OCI-LY3 (cell line): ENCODE results near the gene CBX4.

Experiments
- H2AFZ ChIP-seq: fragments of 200-600, 300-600 bp; shearing (Covaris generic); 2 replicates; pipeline ENCODE4 v1.6.0; 2014; ENCODE audit warnings: antibody characterized with exemption, low read depth, low read length
- H3K27ac ChIP-seq: fragments of 200-600, 300-600 bp; sonication (generic); 2 replicates; pipeline ENCODE4 v1.5.1; 2014; ENCODE audit warnings: mild to moderate bottlenecking, low read length, moderate library complexity, mixed read lengths
- H3K27me3 ChIP-seq: fragments of 200-600, 300-600 bp; sonication (generic); 2 replicates; pipeline ENCODE4 v1.6.1; 2014; ENCODE audit warnings: low read depth, low read length, mixed read lengths
- H3K36me3 ChIP-seq: fragments of 200-600, 300-600 bp; sonication (generic); replicated peaks from 2 replicates; pipeline ENCODE3; 2014; ENCODE audit warnings: low read depth, low read length, mixed read lengths
- H3K4me1 ChIP-seq: fragments of 300-600, 200-600 bp; sonication (generic); 2 replicates; pipeline ENCODE4 v1.6.1; 2014; ENCODE audit warnings: low read length, mixed read lengths
- H3K4me2 ChIP-seq: fragments of 200-600, 300-600 bp; sonication (generic); 2 replicates; pipeline ENCODE4 v1.6.1; 2014; ENCODE audit warnings: low read length, mixed read lengths
- H3K4me3 ChIP-seq: fragments of 300-600, 200-600 bp; sonication (generic); 2 replicates; pipeline ENCODE4 v1.5.1; 2014; ENCODE audit warnings: antibody characterized with exemption, mild to moderate bottlenecking, low read length, moderate library complexity
- H3K79me2 ChIP-seq: fragments of 300-600, 200-600 bp; shearing (Covaris generic); 2 replicates; pipeline ENCODE4 v1.6.1; 2014; ENCODE audit warnings: mild to moderate bottlenecking, low read length, mixed read lengths
- H3K9ac ChIP-seq: fragments of 300-600, 200-600 bp; shearing (Covaris generic); 2 replicates; pipeline ENCODE4 v1.6.0; 2014; ENCODE audit warnings: mild to moderate bottlenecking, low read length, moderate library complexity
- H3K9me3 ChIP-seq: fragments of 200-600, 300-600 bp; shearing (Covaris generic); 2 replicates; pipeline ENCODE4 v1.6.1; 2014; ENCODE audit warnings: low read length, mixed read lengths; ENCODE audit not compliant: insufficient read depth
- H4K20me1 ChIP-seq: fragments of 200-600, 300-600 bp; sonication (generic); 2 replicates; pipeline ENCODE4 v1.6.1; 2016; ENCODE audit warnings: low read length, mixed read lengths; ENCODE audit not compliant: insufficient read depth
- CTCF ChIP-seq: fragments of 200-600, 300-600 bp; sonication (generic); IDR thresholded peaks from 2 replicates; pipeline ENCODE4 v1.5.1; 2014; ENCODE audit warnings: antibody characterized with exemption, low read length, low read depth
- EZH2phosphoT487 ChIP-seq: fragments of 200-600 bp; shearing (Covaris generic); IDR thresholded peaks from 2 replicates; pipeline ENCODE4 v1.6.1; 2018; ENCODE audit warnings: antibody characterized with exemption, mixed run types, low read depth

The CBX4 gene

GRCh38 chr17:79814127-79814973, 24.9 kb downstream of the CBX4 start:
- H4K20me1 ChIP-seq: no peaks in the 10 kb centered on the region
- TF ChIP-seq CTCF: no peak
- TF ChIP-seq EZH2phosphoT487: no peak
- peak overlapping the region; percentile 92 for H3K4me2 ChIP-seq
- no peaks in the 10 kb centered on the region for H3K36me3 ChIP-seq
- H3K9me3 ChIP-seq: no peaks in the 10 kb centered on the region
- H3K27me3 ChIP-seq: no peaks in the 10 kb centered on the region
- peak overlapping the region; percentile 83 for H3K4me3 ChIP-seq
- H3K79me2 ChIP-seq: no peaks in the 10 kb centered on the region
- peak overlapping the region; percentile 96 for H3K9ac ChIP-seq
- H2AFZ ChIP-seq: no peak overlapping the region
- H3K4me1 ChIP-seq: peaks cover 29% of the 10 kb centered on the region
- H3K27ac ChIP-seq: no peak overlapping the region

GRCh38 chr17:79813297-79814126, 25.7 kb downstream of the CBX4 start:
- Histone ChIP-seq H4K20me1 (no peaks in the 10 kb centered on the region), H3K27ac (peak overlapping the region; percentile 84), H2AFZ (no peak overlapping the region), H3K9me3 (no peaks in the 10 kb centered on the region), H3K79me2 (no peaks in the 10 kb centered on the region), H3K9ac (peak overlapping the region; percentile 96), H3K4me3 (peak overlapping the region; percentile 83), H3K36me3 (no peaks in the 10 kb centered on the region), H3K4me2 (peak overlapping the region; percentile 92), H3K4me1 (peaks cover 38% of the 10 kb centered on the region), H3K27me3 (no peaks in the 10 kb centered on the region)
- TF ChIP-seq CTCF: no peak
- TF ChIP-seq EZH2phosphoT487: no peak

GRCh38 chr17:79812353-79813258, 26.6 kb downstream of the CBX4 start:
- peak overlapping the region; percentile 83 for H3K4me3 ChIP-seq
- H3K9ac ChIP-seq: peak overlapping the region; percentile 96
- no peaks in the 10 kb centered on the region for H3K27me3 ChIP-seq
- no peak for TF ChIP-seq CTCF
- no peak for TF ChIP-seq EZH2phosphoT487
- H3K36me3 ChIP-seq: no peaks in the 10 kb centered on the region
- H3K4me1 ChIP-seq: peaks cover 47% of the 10 kb centered on the region
- no peaks in the 10 kb centered on the region for H4K20me1 ChIP-seq
- no peaks in the 10 kb centered on the region for H3K9me3 ChIP-seq
- no peaks in the 10 kb centered on the region for H3K79me2 ChIP-seq
- H2AFZ ChIP-seq: no peak overlapping the region
- H3K4me2 ChIP-seq: peak overlapping the region; percentile 92
- H3K27ac ChIP-seq: peak overlapping the region; percentile 84
